ENCODE measurements around the gene PDS5B. TPM values are rescaled to one million over a fixed set of nuclear protein-coding genes. Genes with fewer than 3 reads are reported as not detected.

The PDS5B gene
- total RNA-seq, 1 experiment from 2014 or later = 95.5 TPM

- no peak for DNase-seq (ENCODE audit: low spot score)
- Histone ChIP-seq H3K27ac (ENCODE audit: low read depth, low read length, poor library complexity, severe bottlenecking) (no peak overlapping the region), H3K36me3 (ENCODE audit: insufficient read depth, low read length, poor library complexity, severe bottlenecking) (no peaks in the 10 kb centered on the region), H3K9me3 (ENCODE audit: low read depth, low read length, poor library complexity, severe bottlenecking) (no peaks in the 10 kb centered on the region), H3K4me3 (ENCODE audit: low read depth, low read length, poor library complexity, severe bottlenecking) (no peak overlapping the region), H3K4me1 (ENCODE audit: insufficient read depth, low read length, poor library complexity, severe bottlenecking) (no peaks in the 10 kb centered on the region), H3K27me3 (replicated peaks; ENCODE audit: insufficient read depth, low read depth, low read length, poor library complexity) (no peaks in the 10 kb centered on the region)
- no TSS peak for BruUV-seq (replicated peaks)
- ChIA-PET CTCF (no interaction called here), POLR2A (ENCODE audit: low non-redundant PET) (no interaction called here)
- TF ChIP-seq CTCF (conservative IDR thresholded peaks at IDR 0.05; ENCODE audit: low read depth, low read length) = no peak
- TF ChIP-seq EZH2 (IDR thresholded peaks at IDR 0.05; ENCODE audit: borderline replicate concordance, low read depth, low read length, poor library complexity, severe bottlenecking) = no peak
- intact Hi-C loops (cut with micrococcal nuclease; ENCODE audit: unreplicated experiment) = no loop called here
Observed at GRCh38 chr13:32796754-32797153, 210.5 kb downstream of the PDS5B start.

GRCh38 chr13:32802159-32802558 is 215.9 kb downstream of the PDS5B start:
- H3K36me3 ChIP-seq (ENCODE audit: insufficient read depth, low read length, poor library complexity, severe bottlenecking) = no peaks in the 10 kb centered on the region
- H3K4me3 ChIP-seq (ENCODE audit: low read depth, low read length, poor library complexity, severe bottlenecking) = no peak overlapping the region
- no peak overlapping the region for H3K27ac ChIP-seq (ENCODE audit: low read depth, low read length, poor library complexity, severe bottlenecking)
- H3K27me3 ChIP-seq (replicated peaks; ENCODE audit: insufficient read depth, low read depth, low read length, poor library complexity) = no peaks in the 10 kb centered on the region
- TF ChIP-seq CTCF (conservative IDR thresholded peaks at IDR 0.05; ENCODE audit: low read depth, low read length) = no peak
- no peak for TF ChIP-seq EZH2 (IDR thresholded peaks at IDR 0.05; ENCODE audit: borderline replicate concordance, low read depth, low read length, poor library complexity, severe bottlenecking)
- H3K4me1 ChIP-seq (ENCODE audit: insufficient read depth, low read length, poor library complexity, severe bottlenecking) = no peaks in the 10 kb centered on the region
- ChIA-PET CTCF (no interaction called here), POLR2A (ENCODE audit: low non-redundant PET) (no interaction called here)
- BruUV-seq (replicated peaks) = no TSS peak
- DNase-seq (ENCODE audit: low spot score) = no peak
- no peaks in the 10 kb centered on the region for H3K9me3 ChIP-seq (ENCODE audit: low read depth, low read length, poor library complexity, severe bottlenecking)
- intact Hi-C loops (cut with micrococcal nuclease; ENCODE audit: unreplicated experiment) = no loop called here

- no peak for DNase-seq (ENCODE audit: low spot score)
- Histone ChIP-seq H3K9me3 (ENCODE audit: low read depth, low read length, poor library complexity, severe bottlenecking) (peaks cover 4% of the 10 kb centered on the region), H3K36me3 (ENCODE audit: insufficient read depth, low read length, poor library complexity, severe bottlenecking) (no peaks in the 10 kb centered on the region), H3K4me3 (ENCODE audit: low read depth, low read length, poor library complexity, severe bottlenecking) (no peak overlapping the region), H3K4me1 (ENCODE audit: insufficient read depth, low read length, poor library complexity, severe bottlenecking) (no peaks in the 10 kb centered on the region), H3K27ac (ENCODE audit: low read depth, low read length, poor library complexity, severe bottlenecking) (no peak overlapping the region), H3K27me3 (replicated peaks; ENCODE audit: insufficient read depth, low read depth, low read length, poor library complexity) (no peaks in the 10 kb centered on the region)
- ChIA-PET POLR2A (ENCODE audit: low non-redundant PET) (no interaction called here), CTCF (no interaction called here)
- intact Hi-C loops (cut with micrococcal nuclease; ENCODE audit: unreplicated experiment) = no loop called here
- no TSS peak for BruUV-seq (replicated peaks)
- TF ChIP-seq EZH2 (IDR thresholded peaks at IDR 0.05; ENCODE audit: borderline replicate concordance, low read depth, low read length, poor library complexity, severe bottlenecking) (no peak), CTCF (conservative IDR thresholded peaks at IDR 0.05; ENCODE audit: low read depth, low read length) (no peak)
Observed at GRCh38 chr13:32804673-32805230, 218.5 kb downstream of the PDS5B start.
